Transverse colon (tissue), 4 donors: ENCODE data around the gene PRIMPOL. TPM values are rescaled to one million over a fixed set of nuclear protein-coding genes. Genes with fewer than 3 reads are reported as not detected.

Experiments used
- DNase-seq: peaks from one replicate; pipeline ENCODE4 v3.0.0-alpha.2; 2019
- H3K27ac ChIP-seq, 4 donors: fragments of 200-600 bp; sonication (generic); 2 replicates each; pipeline ENCODE4 v1.5.1; 2016 to 2018; ENCODE audit warnings: inconsistent platforms in 4 of 4
- H3K27me3 ChIP-seq: fragments of 200-600 bp; sonication (generic); 2 replicates; pipeline ENCODE4 v1.5.1; 2017; ENCODE audit warnings: inconsistent platforms
- H3K36me3 ChIP-seq, 4 donors: fragments of 200-600 bp; sonication (generic); 2 replicates each; pipeline ENCODE4 v1.5.1; 2017 to 2019; ENCODE audit warnings: inconsistent platforms in 4 of 4
- H3K4me1 ChIP-seq, 4 donors: fragments of 200-600 bp; sonication (generic); 2 replicates each; pipeline ENCODE4 v1.5.1; 2017 to 2020; ENCODE audit warnings: inconsistent platforms in 4 of 4
- H3K4me3 ChIP-seq, 4 donors: fragments of 200-600 bp; sonication (generic); 1 replicate in 1 of 4; 2 replicates in 3 of 4; pipeline versions ENCODE4 v1.5.1 to v1.6.1; 2017 to 2019; ENCODE audit warnings: inconsistent platforms in 4 of 4
- H3K9me3 ChIP-seq, 2 donors: fragments of 200-600 bp; sonication (generic); 2 replicates each; pipeline ENCODE4 v1.5.1; 2017 to 2019; ENCODE audit warnings: inconsistent platforms in 2 of 2
- CTCF ChIP-seq, 5 experiments: fragments of 200-600 bp in 3 of 5; fragments of 450-650 bp in 2 of 5; sonication (generic) in 3 of 5; IDR thresholded peaks; 1 replicate in 2 of 5; 2 replicates in 3 of 5; pipeline ENCODE4 v1.5.1; 2016 to 2017; ENCODE audit warnings: antibody characterized with exemption in 5 of 5, inconsistent platforms in 3 of 5, mild to moderate bottlenecking in 2 of 5, moderate library complexity in 1 of 5
- EP300 ChIP-seq: sonication (generic); formaldehyde crosslinking; IDR thresholded peaks from one replicate; pipeline ENCODE4 v1.6.1; 2017; ENCODE audit warnings: antibody characterized with exemption, low read depth
- POLR2A ChIP-seq: fragments of 450-650 bp; IDR thresholded peaks from one replicate; pipeline ENCODE4 v1.6.1; 2016; ENCODE audit warnings: antibody characterized with exemption, mild to moderate bottlenecking, moderate library complexity
- POLR2AphosphoS5 ChIP-seq, 3 donors: sonication (generic); formaldehyde crosslinking; IDR thresholded peaks; one replicate each; pipeline ENCODE4 v1.6.1; 2016; ENCODE audit warnings: antibody characterized with exemption in 3 of 3
- WGBS, 2 donors: methylation state at CpG; one replicate each; pipeline ENCODE4 v1.1.5; 2018; ENCODE audit warnings: low coverage in 1 of 2; 5-methylcytosine and 5-hydroxymethylcytosine counted together
- in situ Hi-C, 4 donors: fragments of 200-750 bp; cut with MboI; loops; one replicate each; pipeline versions ENCODE4 v1.15.0 to v1.15.1; 2017; ENCODE audit warnings: low sequenced_read_pairs in 3 of 4, low pct_ligation_motif_present in 1 of 4, low pct_unique_long_range_greater_than_20kb in 1 of 4
- intact Hi-C: fragments of 100-400 bp; cut with DNase I; formaldehyde crosslinking; loops from one replicate; pipeline ENCODE4 v1.15.1; 2023; ENCODE audit warnings: low total_unique reads
- total RNA-seq, 4 donors: library from RNA; depleted of rRNA; stranded (reverse); fragments of >200 nt; gene quantifications; one replicate each; pipeline ENCODE4 v1.1.0, GENCODE V29; 2016

The PRIMPOL gene
- total RNA-seq, 4 donors from 2014 or later, result 19.7 to 28.1 (median 24.6) TPM; not detected in 1

DNA sequence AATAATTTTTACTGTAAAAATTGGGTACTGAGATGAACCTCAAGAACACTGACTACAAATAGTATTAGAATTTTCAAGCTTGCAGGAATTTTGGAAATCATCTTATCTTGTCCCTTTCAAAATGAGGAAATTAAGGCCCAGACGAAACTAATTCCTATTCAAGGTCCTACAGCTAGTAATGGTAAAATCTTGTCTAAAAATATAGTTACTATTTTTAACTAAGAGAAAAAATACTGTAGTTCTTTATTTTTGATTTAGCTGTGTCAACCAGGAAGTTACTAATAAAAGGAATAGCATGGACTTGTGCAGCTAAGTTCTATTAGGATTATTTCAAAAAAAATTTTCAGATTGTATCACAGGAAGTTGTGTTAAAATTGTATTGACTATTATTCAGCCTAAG is 12.7 kb downstream of the PRIMPOL start:
- Histone ChIP-seq H3K27ac (no peak overlapping the region), H3K36me3 (peaks cover 0 to 8% (median under 1%) of the 10 kb centered on the region in 4 donors), H3K27me3 (no peaks in the 10 kb centered on the region), H3K4me3 (no peak overlapping the region), H3K4me1 (peaks cover 0 to 9% (median 4%) of the 10 kb centered on the region in 4 donors), H3K9me3 (no peaks in the 10 kb centered on the region)
- intact Hi-C loops (no loop called here), in situ Hi-C loops (no loop called here)
- no peak for DNase-seq
- 75 to 77% methylated on average over 1 of the region's 1 CpG for WGBS, 2 donors
- TF ChIP-seq POLR2AphosphoS5 (IDR thresholded peaks at IDR 0.05) (no peak), EP300 (no peak), POLR2A (no peak), CTCF (IDR thresholded peaks at IDR 0.05) (no peak)

GRCh38 chr4:184664445-184665210 is 15.1 kb downstream of the PRIMPOL start:
- DNase-seq, result no peak
- in situ Hi-C loops (no loop called here), intact Hi-C loops (no loop called here)
- H3K27me3 ChIP-seq, result no peaks in the 10 kb centered on the region
- peaks cover 0 to 20% (median 5%) of the 10 kb centered on the region in 4 donors for H3K4me1 ChIP-seq
- H3K36me3 ChIP-seq, result peaks cover 0 to 5% (median 0%) of the 10 kb centered on the region in 4 donors
- no peak overlapping the region for H3K4me3 ChIP-seq
- TF ChIP-seq CTCF (IDR thresholded peaks at IDR 0.05) (no peak), POLR2A (no peak), POLR2AphosphoS5 (IDR thresholded peaks at IDR 0.05) (no peak), EP300 (no peak)
- H3K9me3 ChIP-seq, result no peaks in the 10 kb centered on the region
- WGBS, 2 donors, result 72 to 73% methylated on average over 5 to 6 of the region's 6 CpGs
- H3K27ac ChIP-seq, result no peak overlapping the region

GRCh38 chr4:184666670-184667069 is 17.1 kb downstream of the PRIMPOL start:
- intact Hi-C loops, result no loop called here
- peak overlapping the region in 1 of 4 donors; percentile 2 for H3K4me3 ChIP-seq
- no peak for DNase-seq

More at GRCh38 chr4:184666670-184667069, 17.1 kb downstream of the PRIMPOL start:
- no peaks in the 10 kb centered on the region for H3K27me3 ChIP-seq
- H3K9me3 ChIP-seq, result no peaks in the 10 kb centered on the region
- in situ Hi-C loops, result no loop called here
- 48 to 54% methylated on average over 6 of the region's 6 CpGs for WGBS, 2 donors
- TF ChIP-seq POLR2A (no peak), POLR2AphosphoS5 (IDR thresholded peaks at IDR 0.05) (no peak), CTCF (IDR thresholded peaks at IDR 0.05) (no peak), EP300 (no peak)
- peaks cover 0 to 20% (median 5%) of the 10 kb centered on the region in 4 donors for H3K4me1 ChIP-seq
- no peaks in the 10 kb centered on the region for H3K36me3 ChIP-seq
- H3K27ac ChIP-seq, result peak overlapping the region; percentile 60 to 80 (median 67)
